Activated CD4-positive, alpha-beta T cell treated with anti-CD3 and anti-CD28 coated beads, Interleukin-2, Interleukin-4, amounts not matched to agents 100 ng/mL and 50 ng/mL, durations not matched to agents 16 hours and 8 hours (primary cell): ENCODE results near the gene MICALL2.

Experiments
- DNase-seq: peaks from one replicate; pipeline ENCODE4 v3.0.0-alpha.2; 2020; ENCODE audit warnings: low spot score

MICALL2 gene

DNA sequence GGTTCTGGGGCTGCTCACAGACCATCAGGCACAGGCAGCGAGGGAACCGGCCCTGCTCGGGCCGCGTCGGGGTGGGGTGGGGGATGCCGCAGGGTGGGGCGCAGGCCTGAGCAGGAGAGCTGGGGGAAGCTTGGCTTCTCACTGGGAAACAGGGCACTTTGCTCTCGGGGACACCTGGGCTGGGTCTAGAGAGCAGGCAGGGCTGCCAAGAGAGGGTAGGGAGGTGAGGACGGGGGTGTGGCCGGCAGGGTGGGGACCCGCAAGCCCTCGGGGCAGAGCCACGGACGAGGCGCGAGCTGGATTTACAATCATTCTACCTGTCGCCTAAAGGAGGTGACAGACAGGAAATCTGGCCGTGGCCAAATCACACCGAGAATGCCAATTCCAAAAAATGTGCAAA, 33.9 kb upstream of the MICALL2 start:
- no peak for DNase-seq

DNA sequence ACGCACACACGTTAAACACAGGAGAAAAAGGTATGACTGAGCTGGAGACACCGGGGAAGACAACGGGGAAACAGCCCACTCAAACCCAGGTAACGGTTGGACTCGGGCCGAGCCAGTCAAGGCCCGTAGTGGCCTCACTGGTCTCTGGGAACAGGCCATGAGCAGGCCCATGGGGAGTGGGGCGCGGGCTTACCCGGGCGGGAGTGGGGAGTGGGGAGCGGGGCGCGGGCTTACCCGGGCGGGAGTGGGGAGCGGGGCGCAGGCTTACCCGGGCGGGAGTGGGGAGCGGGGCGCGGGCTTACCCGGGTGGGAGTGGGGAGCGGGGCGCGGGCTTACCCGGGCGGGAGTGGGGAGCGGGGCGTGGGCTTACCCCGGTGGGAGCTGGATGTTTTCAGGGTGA, 33.4 kb upstream of the MICALL2 start:
- DNase-seq: no peak

DNA sequence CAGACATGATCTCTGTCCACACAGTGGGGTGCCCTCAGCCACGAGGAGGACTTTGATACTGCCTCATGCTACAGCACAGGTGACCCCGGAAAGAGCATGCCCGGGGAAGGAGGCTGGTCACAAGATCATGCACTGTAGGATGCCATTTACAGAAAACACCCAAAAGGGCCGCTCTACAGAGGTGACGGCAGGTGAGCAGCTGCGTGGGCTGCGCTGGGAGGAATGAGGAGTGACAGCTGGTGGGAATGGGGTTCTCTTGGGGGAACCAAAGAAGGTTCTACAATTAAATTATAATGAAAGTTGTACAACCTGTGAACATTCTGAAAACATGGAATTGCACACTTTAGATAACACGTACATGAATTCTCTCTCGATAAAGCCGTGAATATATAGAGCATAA, 33.0 kb upstream of the MICALL2 start:
- no peak for DNase-seq

DNA sequence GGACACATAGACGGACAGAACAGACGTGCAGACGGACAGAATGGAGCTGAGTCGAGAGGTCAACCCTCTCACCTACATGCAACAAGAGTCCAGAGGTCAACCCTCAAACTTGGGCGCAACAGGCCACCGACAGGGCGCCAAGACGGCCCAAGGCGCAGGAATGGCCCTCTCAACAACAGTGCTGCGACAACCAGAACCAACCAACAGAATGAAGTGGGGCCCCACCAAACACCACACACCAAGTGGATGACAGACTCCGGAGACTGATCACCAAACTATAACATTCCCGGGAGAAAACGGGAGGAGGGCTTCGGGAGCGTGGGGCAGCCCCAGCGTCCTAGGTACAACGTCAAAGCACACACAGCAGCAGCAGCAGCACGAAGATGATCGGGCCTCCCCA, 31.6 kb upstream of the MICALL2 start:
- DNase-seq: no peak

DNA sequence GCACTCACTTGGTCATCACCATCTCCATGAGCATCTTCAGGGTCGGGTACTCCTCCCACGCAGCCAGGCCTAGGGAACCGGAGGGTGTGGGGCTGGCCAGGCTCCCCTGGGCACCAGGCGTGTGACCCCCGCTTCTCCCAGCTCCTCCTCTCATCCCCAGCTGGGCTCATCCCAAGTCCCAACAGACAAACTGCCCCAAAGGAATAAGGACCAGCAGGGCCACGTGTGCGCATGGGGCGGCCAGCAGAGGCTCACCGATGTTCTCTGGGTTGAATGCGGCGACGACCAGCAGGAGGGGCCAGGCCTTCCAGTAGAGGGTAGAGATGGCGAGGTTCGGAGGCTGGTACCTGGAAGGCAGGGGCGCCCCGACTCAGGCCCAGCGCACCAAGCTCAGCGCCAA, 30.1 kb upstream of the MICALL2 start:
- no peak for DNase-seq

DNA sequence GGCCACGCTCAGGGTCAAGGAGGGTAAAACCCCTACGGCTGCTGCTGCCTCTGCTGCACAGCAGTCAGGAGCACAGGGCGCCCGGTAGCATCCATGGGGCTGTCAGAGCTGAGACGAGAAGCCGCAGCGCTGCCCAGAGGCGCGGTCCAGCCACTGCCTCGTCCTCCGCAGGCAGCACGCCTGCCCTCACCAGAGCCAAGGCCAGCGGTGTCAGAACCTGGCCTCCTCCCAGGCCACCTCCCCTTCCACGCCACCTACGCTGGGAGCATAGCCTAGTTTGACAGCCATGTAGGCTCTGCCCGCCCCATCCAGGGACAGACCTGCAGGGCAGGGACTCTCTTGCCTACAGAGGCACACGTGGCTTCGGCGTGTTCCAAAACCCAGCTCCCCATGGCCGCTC, 28.7 kb upstream of the MICALL2 start:
- no peak for DNase-seq

DNA sequence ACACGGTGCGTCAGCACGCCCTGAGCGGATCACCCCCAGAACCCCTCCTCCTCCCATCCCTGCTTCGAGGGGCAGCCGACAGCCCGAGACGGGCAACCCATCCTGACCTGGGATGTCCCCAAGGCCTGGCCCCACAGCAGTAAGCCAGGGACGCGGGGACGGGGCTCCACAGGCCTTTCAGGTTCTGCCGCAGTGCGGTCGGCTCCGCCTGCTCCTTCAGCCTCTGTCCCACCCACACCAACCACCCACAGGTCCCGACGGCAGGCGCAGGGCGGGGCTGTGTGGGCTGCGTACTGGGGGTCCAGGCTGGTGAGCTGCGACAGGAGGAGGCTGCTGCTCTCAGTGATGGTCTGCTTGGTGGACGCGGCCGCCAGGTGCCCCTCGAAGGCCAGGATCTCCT, 28.2 kb upstream of the MICALL2 start:
- DNase-seq: no peak

DNA sequence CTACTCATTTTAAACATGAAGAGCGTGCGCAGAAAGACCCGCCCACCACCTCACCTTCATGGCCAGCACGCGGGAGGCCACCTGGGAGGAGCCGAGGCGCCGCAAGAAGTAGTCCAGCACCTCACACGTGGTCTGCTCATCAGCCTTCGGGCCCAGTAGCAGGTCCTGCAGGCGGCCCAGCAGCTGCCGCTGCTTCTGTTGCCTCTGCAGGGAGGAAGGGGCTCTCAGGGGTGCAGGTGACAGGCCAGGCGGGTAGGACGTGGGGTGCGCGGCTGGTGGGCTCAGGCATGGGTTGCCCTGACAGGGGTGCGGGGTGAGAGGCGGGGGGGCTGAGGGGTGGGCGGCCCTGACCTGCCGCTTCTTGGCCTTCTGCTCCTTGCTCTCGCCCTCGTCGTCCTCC, 27.3 kb upstream of the MICALL2 start:
- DNase-seq: no peak

DNA sequence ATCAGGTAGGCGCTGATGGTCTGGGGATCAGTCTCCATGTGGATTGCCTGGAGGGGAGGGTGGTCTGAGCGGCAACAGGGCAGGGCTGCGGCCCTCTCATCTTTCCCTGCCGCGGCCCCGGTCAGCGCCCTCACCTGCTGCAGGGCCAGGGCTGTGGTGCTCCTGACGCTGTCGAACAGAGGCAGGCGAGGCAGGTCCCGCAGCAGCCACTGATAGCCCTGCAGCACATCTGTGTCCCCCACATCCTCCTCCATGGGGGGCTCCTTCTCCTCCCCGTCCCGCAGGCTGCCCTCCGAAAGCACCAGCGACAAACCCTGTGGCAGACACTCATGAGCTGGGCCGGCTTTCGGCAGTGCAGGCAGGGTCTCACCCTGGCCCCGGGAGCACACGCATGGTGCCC, 25.9 kb upstream of the MICALL2 start:
- no peak for DNase-seq

DNA sequence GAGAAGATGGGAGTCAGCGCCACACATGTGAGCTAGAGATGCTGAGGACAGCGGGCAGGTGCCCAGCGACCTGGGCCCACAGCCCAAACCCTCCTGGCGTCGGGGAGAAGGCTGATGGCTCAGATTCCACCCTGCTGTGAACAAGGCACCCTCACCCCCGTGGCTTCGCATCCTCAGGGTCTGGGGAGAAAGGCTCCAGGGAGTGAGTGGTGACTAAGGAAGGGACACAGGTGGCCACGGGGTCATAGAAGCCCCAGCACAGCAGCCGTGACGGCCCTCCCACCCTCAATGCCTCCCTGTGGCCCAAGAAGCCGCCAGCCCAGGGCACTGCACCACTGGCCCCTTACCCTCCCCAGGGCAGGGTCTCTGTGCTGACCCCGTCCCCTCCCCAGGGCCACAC, 25.3 kb upstream of the MICALL2 start:
- no peak for DNase-seq

DNA sequence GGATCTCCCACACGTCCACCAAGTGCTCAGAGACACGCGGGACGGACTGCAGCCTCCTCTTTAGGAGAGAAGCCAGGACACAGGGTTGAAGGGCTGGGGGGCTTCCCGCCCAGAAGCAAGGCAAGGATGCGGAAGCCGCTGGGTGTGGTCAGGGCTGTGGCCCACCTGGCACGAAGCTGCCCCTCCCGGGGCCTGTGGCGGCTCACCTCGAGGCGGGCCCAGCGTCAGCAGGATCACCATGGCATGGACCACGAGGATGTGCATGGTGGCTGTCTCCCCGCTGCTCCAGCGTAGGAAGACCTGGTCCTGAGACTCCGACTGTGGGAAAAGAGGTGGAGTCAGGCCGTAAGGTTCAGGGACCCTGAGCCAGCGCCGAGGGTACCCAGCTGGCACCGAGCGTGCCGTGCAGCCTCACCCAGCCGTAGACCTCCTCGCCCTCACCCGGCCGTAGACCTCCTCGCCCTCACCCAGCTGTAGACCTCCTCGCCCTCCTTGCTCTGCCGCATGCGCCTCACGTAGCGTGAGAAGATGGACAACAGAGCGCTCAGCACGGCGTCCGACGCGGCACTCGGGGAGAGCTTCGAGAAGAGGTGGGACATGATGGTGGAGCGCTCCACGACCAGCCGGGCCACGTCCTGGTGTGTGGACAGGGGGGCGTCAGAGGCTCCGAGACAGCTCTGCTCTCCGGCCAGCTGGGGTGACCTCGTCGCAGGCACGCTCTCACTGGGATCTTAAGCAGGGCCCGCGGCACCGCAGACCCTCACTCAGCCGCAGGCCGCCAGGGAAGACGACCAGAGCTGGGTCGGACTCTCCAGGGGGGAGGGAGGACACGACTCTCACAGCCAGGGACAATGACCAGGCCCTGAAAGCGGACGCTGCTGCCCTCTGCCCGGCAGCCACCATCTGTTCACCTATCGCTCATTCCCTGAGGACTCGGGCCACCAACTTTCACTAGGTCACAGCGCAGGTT, 24.6 kb upstream of the MICALL2 start:
- DNase-seq: no peak

DNA sequence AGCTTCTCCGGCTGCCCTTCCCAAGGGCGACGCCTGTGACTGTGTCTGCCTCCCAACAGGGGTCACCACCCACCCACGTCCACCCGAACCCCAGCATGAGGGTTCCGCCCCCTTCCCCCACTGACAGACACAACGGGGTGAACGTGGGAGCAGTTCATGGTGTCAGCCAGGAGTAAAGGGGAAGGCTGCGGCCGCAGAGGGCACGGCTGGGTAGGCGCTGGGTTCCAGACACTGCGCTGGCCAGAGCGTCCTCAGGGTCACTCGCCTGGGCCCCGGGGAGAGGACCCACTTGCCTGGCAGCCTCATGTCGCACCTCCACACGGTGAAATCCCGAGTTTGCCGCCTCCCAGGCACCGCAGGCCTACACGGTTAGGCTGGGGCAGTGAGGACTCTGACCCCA, 23.8 kb upstream of the MICALL2 start:
- no peak for DNase-seq

DNA sequence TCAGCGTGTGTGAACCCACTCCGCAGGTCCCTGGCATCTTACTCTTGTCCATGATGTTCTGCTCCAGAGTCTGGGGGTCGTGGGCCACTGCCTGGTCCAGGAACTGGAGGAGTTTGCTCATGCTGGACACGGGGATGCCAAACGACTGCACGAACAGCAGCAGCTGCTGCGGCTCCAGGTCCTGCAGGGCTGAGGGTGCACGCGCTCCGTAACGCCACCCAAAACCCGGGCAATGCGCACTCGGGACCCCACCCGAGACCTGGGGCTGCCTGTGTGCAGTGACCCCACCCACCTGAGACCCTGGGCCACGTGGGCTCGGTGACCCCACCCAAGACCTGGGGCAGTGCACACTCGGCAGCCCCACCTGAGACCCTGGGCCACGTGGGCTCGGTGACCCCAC, 22.0 kb upstream of the MICALL2 start:
- DNase-seq: no peak

DNA sequence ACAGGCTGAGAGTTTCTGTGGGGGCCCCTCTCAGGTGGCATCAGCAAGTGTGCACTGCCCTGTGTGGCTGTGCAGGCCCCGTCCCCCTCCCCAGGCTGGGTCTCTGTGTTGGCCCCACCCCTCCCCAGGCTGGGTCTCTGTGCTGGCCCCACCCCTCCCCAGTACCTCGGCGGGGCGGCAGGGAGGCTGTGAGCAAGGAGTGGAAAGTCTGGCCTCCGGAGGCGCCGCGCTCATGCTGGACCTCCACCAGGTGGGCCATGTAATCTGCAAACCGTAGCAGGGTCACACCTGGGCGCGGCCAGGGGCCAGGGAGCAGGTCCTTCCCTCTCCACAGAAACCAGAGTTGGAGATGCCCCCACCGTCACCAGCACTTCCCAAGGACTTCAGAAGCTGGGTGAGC, 21.4 kb upstream of the MICALL2 start:
- DNase-seq: no peak

DNA sequence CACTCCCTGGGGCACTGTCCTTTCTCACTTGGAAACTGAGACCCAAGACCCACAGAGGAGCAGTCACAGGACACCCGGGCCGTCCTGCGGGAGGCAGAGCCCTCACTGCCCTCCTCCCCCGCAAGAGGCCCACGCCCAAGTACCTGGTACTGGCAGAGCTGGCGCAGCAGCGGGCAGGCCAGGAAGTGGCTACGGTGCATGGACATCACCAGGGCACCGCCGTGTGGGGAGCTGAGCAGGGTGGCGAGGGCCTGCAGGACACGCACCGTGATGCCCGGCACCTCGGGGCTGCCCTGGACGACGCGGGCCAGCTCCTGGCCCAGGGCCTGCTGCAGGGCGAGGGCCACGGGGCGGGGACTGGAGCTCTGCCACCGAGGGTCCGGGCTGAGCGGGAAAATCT, 20.0 kb upstream of the MICALL2 start:
- DNase-seq: no peak

DNA sequence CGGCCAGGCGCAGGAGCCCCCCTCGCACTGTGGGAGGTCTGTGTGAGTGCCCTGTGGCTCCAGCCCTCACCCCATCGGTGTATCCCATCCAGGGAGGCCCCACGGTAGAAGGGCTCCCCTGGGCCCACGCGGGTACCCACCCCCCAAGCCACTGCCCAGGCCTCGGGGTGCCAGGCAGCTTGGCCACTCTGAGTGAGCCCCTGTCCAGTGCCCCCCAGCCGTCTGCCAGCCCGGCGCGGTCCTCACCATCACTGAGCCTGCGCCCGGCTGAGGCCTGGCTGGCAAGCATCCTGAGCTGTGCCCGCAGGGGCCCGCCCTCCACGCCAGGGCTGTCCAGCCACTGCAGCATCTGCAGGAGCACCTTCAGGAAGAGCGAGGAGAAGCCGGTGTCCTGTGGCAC, 19.2 kb upstream of the MICALL2 start:
- DNase-seq: no peak

DNA sequence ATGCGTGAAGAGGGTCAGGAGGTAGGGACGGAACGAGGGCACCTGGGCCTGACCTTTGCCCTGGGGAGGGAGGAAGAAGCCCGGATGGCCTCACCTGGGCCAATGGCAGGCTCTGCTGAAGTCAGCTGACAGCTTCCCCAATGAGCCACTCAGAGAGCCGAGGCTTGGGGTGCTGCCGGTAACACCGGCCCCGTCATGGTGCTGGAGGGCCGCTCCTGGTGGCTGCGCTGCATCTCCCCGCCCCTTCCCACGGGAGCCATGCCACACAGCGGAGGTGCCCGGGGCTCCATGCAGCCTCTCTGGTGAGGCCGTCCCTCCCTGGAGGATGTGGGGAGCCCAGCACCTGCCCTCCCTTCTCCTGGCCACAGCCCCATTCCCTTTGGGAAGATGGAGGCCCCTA, 17.6 kb upstream of the MICALL2 start:
- DNase-seq: no peak

DNA sequence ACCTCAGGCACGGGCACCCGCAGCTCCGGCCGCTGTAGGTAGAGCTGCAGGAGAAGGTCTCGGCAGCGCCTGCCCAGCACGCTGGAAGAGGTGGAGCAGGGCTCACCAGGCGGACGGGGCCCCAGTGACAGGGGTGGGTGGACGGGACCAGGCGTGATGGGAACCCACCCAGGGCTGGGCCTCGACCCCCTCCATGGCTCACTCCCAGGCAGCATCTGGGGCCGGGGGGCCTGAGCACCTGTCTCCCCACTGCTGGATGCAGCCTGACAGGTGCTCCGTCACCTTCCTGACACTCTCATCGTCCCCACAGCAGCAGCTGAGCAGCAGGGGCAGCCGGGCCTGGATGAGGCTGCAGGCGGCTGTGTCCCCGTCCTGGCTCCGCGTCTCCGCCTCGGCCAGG, 16.7 kb upstream of the MICALL2 start:
- DNase-seq: no peak

DNA sequence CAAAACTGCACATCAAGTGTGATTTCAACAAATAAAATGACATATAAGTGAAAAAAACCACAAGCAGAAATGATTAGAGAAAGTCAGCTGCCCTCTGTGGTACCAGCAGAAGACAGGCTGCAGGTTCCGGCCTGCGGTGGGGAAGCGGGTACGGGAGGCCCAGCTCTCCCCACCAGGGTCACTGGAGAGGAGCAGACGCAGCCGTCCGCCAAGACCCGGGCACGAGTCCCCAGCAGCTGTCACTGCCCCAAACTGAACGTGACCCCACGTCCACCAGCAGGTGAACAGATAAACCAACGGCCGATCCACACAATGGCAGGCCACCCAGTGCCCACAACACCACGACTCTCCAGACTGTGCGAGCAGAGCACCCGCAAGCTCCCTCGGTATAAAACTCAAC, 16.1 kb upstream of the MICALL2 start:
- no peak for DNase-seq

DNA sequence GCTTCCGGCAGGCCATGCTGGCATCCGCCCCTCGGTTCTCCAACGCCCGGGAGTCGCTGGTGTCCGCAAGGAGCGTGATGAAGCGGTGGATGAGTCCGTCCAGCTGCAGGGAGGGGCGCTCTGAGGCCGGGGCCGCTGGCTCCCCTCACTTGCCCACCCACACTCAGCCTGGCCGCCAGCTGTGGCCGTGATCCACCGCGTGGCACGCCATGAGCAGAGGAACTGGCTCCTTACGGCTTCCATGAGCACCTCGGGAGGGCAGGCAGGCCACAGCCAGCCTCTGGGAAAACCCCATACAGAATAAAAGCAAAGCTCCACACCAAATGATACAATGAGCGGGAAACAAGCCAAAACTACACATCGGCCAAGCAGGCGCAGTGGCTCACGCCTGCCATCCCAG, 15.5 kb upstream of the MICALL2 start:
- DNase-seq: no peak

DNA sequence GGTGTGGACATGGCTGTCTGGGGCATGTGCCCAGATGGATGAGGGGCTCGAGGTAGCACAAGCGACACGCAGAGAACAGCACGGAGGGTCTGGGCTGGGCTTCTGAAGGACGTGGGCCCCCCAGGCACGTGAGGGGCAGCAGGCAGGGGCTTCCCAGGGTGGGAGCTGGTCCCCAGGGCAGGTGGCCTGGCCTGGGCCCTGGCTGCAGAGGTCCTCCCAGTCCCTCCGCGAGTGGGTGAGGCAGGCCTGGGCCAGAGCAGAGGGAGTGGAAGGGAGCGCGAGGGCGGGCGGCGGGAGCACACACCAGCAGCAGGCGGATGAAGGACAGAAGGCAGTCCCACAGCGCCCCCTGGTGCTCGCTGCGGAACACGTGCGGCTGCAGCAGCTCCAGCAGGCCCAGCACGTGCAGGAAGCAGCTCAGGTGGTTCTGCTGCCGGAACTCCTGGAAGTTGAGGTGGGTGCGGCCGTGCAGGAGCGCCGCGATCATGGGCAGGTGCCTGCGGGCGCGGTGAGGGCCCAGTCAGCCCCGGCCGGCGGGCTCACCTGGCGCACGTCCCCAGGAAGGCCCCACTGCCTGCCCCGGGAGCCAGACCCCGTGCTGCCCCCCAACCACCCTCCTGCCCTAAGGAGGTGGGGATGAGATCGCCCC, 14.7 kb upstream of the MICALL2 start:
- peak; percentile 86 for DNase-seq

DNA sequence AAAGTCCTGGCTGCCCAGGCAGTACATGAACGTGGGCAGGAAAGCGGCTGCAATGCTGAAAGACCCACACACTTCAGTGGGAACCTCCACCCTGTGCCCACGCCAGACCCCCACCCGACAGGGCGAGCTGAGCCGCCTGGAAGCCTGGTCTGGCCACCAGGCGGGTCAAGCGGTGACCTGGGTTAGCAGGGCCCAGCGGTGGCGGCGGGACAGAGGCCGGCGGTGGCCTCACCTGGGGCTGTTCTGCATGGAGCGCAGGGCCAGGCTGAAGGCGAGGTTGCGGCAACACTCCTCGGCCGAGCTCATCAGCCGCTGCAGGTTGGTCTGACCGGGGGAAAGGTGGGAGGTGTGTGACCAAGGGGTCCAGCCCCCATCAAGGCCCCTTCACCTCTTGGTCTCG, 11.6 kb upstream of the MICALL2 start:
- DNase-seq: no peak

DNA sequence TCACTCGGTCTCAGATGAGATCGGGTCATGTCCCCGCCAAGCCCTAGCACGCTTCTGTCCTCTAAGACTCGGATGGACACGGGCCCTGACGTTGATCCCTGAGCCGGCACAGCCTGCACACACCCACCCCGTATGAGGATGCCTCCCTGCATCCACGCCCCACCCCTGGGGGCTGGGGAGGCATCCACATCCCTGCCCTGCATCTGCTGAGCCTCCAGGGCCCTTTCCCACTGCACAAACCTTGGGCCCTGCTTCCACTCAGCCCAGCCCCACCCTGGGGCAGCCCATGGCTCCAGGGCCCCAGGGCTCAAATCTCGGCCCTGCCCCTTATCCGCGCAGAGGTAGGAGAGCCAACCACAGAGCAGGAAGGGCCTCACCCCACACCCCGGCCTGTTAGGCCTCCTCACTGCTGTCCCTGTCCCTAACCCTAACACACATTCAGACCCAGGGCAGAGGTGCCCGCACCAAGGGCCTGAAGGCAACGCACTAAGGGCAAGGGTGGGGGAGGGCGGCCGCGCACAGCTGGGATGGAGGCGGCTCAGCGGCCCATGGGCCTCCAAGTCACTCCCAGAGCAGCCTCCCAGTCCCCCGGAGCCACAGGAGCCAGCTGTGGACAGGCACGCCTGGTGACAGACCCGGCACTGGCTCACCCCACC, 9.5 kb upstream of the MICALL2 start:
- DNase-seq: no peak
